Prostate gland (tissue), 2 donors: Measurements from ENCODE around the gene MARCOL. TPM values are rescaled to one million over a fixed set of nuclear protein-coding genes. Genes with fewer than 3 reads are reported as not detected.

Experiments used
- DNase-seq: peaks from one replicate; pipeline ENCODE4 v3.0.0-alpha.2; 2019; ENCODE audit warnings: low spot score
- H3K27ac ChIP-seq, 2 donors: fragments of 200-600 bp; sonication (generic); 2 replicates each; pipeline ENCODE4 v1.5.1; 2017 to 2019
- H3K27me3 ChIP-seq: fragments of 200-600 bp; sonication (generic); replicated peaks from 2 replicates; pipeline ENCODE4 v1.5.1; 2019; ENCODE audit not compliant: insufficient read depth
- H3K36me3 ChIP-seq, 2 donors: fragments of 200-600 bp; sonication (generic); 1 replicate in 1 of 2; 2 replicates in 1 of 2; pipeline versions ENCODE4 v1.5.1 to v1.8.1; 2017 to 2019
- H3K4me1 ChIP-seq: fragments of 200-600 bp; sonication (generic); replicated peaks from 2 replicates; pipeline ENCODE4 v1.5.1; 2019
- H3K4me3 ChIP-seq, 2 donors: fragments of 200-600 bp; sonication (generic); 2 replicates each; pipeline ENCODE4 v1.5.1; 2017 to 2019
- H3K9me3 ChIP-seq: fragments of 200-600 bp; sonication (generic); 2 replicates; pipeline ENCODE4 v1.5.1; 2017
- CTCF ChIP-seq, 4 experiments: fragments of 200-600 bp in 2 of 4; fragments of 450-650 bp in 2 of 4; sonication (generic) in 2 of 4; IDR thresholded peaks; 1 replicate in 3 of 4; 2 replicates in 1 of 4; pipeline ENCODE4 v1.5.1; 2016 to 2019; ENCODE audit warnings: antibody characterized with exemption in 4 of 4, mild to moderate bottlenecking in 2 of 4, moderate library complexity in 2 of 4
- POLR2A ChIP-seq: fragments of 450-650 bp; IDR thresholded peaks from one replicate; pipeline ENCODE4 v1.6.1; 2016; ENCODE audit warnings: antibody characterized with exemption, mild to moderate bottlenecking
- POLR2AphosphoS5 ChIP-seq: sonication (generic); formaldehyde crosslinking; IDR thresholded peaks from one replicate; pipeline ENCODE4 v1.6.1; 2017; ENCODE audit warnings: antibody characterized with exemption
- WGBS: methylation state at CpG from one replicate; pipeline ENCODE4 v1.1.5; 2018; 5-methylcytosine and 5-hydroxymethylcytosine counted together
- intact Hi-C: fragments of 100-400 bp; cut with DNase I; formaldehyde crosslinking; loops from one replicate; pipeline ENCODE4 v1.14.2; 2022
- total RNA-seq, 2 donors: library from RNA; depleted of rRNA; stranded (reverse); fragments of >200 nt; gene quantifications; one replicate each; pipeline ENCODE4 v1.1.0, GENCODE V29; 2016

The MARCOL gene
- not detected for total RNA-seq

- Histone ChIP-seq H3K4me1 (no peaks in the 10 kb centered on the region), H3K36me3 (no peaks in the 10 kb centered on the region), H3K4me3 (no peak within 1 kb of the TSS), H3K27ac (no peak within 1 kb of the TSS), H3K9me3 (no peaks in the 10 kb centered on the region), H3K27me3 (no peaks in the 10 kb centered on the region)
- WGBS = 47% methylated on average over 2 of the region's 2 CpGs
- no peak for DNase-seq
- TF ChIP-seq POLR2AphosphoS5 (no peak), CTCF (IDR thresholded peaks at IDR 0.05) (no peak), POLR2A (no peak)
- intact Hi-C loops = no loop called here
These were observed at the start of gene MARCOL for GRCh38 chr5:148238418-148238794. Gene MARCOL (plus strand): TSS chr5:148238525. CDS start chr5:148238598, 73 bp downstream.

GRCh38 chr5:148191010-148191409 is 47.3 kb upstream of the MARCOL start:
- intact Hi-C loops = no loop called here
- H3K4me1 ChIP-seq = no peaks in the 10 kb centered on the region
- 48% methylated on average over 1 of the region's 1 CpG for WGBS

GRCh38 chr5:148193202-148193601 is 45.1 kb upstream of the MARCOL start:
- Histone ChIP-seq H3K4me1 (no peaks in the 10 kb centered on the region), H3K9me3 (no peaks in the 10 kb centered on the region), H3K36me3 (no peaks in the 10 kb centered on the region), H3K27me3 (no peaks in the 10 kb centered on the region), H3K4me3 (no peak overlapping the region), H3K27ac (no peak overlapping the region)
- no peak for DNase-seq
- 26% methylated on average over 1 of the region's 1 CpG for WGBS
- TF ChIP-seq POLR2AphosphoS5 = no peak
- no peak for TF ChIP-seq POLR2A
- TF ChIP-seq CTCF (IDR thresholded peaks at IDR 0.05) = no peak
- intact Hi-C loops = no loop called here

More at GRCh38 chr5:148191010-148191409, 47.3 kb upstream of the MARCOL start:
- Histone ChIP-seq H3K27me3 (no peaks in the 10 kb centered on the region), H3K36me3 (no peaks in the 10 kb centered on the region), H3K9me3 (no peaks in the 10 kb centered on the region), H3K27ac (no peak overlapping the region), H3K4me3 (no peak overlapping the region)
- no peak for DNase-seq
- no peak for TF ChIP-seq POLR2AphosphoS5
- TF ChIP-seq CTCF (IDR thresholded peaks at IDR 0.05) = no peak
- TF ChIP-seq POLR2A = no peak

- Histone ChIP-seq H3K9me3 (no peaks in the 10 kb centered on the region), H3K27ac (no peak overlapping the region), H3K4me1 (no peaks in the 10 kb centered on the region), H3K4me3 (no peak overlapping the region), H3K27me3 (no peaks in the 10 kb centered on the region), H3K36me3 (no peaks in the 10 kb centered on the region)
- no peak for TF ChIP-seq CTCF (IDR thresholded peaks at IDR 0.05)
- no peak for TF ChIP-seq POLR2A
- no peak for TF ChIP-seq POLR2AphosphoS5
- no peak for DNase-seq
- intact Hi-C loops = no loop called here
- WGBS = 55% methylated on average over 2 of the region's 2 CpGs
These were observed 37.2 kb upstream of the MARCOL start for GRCh38 chr5:148201151-148201550.

GRCh38 chr5:148202531-148203203 is 35.7 kb upstream of the MARCOL start, which contains the start of gene SPINK6:
Gene SPINK6 (plus strand): TSS chr5:148203042. CDS start chr5:148203097, 55 bp downstream.
- Histone ChIP-seq H3K4me1 (no peaks in the 10 kb centered on the region), H3K36me3 (no peaks in the 10 kb centered on the region), H3K27me3 (no peaks in the 10 kb centered on the region), H3K9me3 (no peaks in the 10 kb centered on the region), H3K4me3 (no peak within 1 kb of the TSS), H3K27ac (no peak within 1 kb of the TSS)
- intact Hi-C loops = no loop called here
- no peak for DNase-seq
- WGBS = 98% methylated on average over 2 of the region's 2 CpGs
- no peak for TF ChIP-seq POLR2A
- no peak for TF ChIP-seq POLR2AphosphoS5
- TF ChIP-seq CTCF (IDR thresholded peaks at IDR 0.05) = no peak
